ENCODE measurements around the gene RXFP4. TPM values are rescaled to one million over a fixed set of nuclear protein-coding genes. Genes with fewer than 3 reads are reported as not detected.

Gene RXFP4
- total and polyA plus RNA-seq, 9 of the 15 experiments (the other 6 are each of a cell fraction or from before 2014, with no cell fraction given): 0.64 TPM; not detected in 8

DNA sequence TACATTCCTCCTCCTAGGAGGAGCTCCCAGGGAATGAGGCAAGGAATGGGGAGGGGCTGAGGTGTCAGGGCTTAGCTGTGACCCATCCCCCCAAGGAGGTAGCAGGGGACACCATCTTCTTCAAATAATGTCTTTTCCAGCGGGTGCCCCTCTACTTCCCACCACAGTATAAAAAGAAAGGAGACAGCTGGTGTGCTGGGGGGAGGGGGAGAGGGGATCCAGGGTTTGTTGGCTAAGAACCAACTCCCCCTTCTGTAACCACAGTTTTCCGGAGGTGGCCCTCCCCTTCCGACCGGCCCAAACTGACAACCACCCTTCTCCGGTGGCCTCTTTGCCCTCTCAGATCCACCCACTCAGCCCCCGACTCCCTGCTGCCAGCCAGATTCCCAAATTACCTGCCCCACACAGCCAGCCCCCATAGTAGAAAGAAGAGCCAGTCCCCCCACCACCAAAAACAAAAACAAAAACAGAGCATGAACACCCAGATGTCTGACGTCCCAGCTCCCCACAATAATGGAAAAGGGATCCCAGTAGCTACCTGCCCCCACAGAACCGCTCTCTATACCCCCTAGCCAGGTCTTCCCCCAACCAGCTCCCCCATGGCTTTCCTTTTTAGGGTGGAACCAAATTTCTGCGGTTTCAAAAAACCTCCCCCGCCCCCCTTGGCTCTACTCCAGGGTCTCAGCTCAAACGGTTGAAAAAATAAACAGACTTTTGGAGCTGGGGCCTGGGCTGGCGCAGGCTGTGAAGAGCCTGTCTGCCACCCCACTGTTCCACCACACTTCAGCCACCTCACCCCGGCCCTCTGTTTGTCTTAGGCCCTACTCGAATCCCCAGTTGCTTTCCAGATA lies 34.8 kb downstream of the RXFP4 start (continued):
- TF ChIP-seq JUNB (CRISPR knock-in tag; conservative IDR thresholded peaks at IDR 0.05) (no peak), NR0B1 (IDR thresholded peaks at IDR 0.05; ENCODE audit: partially characterized antibody) (no peak), ZNF143 (CRISPR knock-in tag; IDR thresholded peaks at IDR 0.05) (0 out of 2 replicates have a peak, but pooled peaks have one; percentile 2), POLR2A (conservative IDR thresholded peaks at IDR 0.05) (peak; percentile 44; the same call in 1 of the 2 replicates), PRMT5 (CRISPR knock-in tag; IDR thresholded peaks at IDR 0.05) (no peak), PKNOX1 (IDR thresholded peaks at IDR 0.05) (0 out of 2 replicates have a peak, but pooled peaks have one; percentile 26), RCOR1 (IDR thresholded peaks at IDR 0.05; ENCODE audit: borderline replicate concordance in 1 of 2, low read depth in 2 of 2, low read length in 2 of 2) (no peak), ARID1B (IDR thresholded peaks at IDR 0.05) (peak; percentile 56), HDAC1 (IDR thresholded peaks at IDR 0.05) (peak in 1 of 2 experiments; percentile 49; a peak in 1 of 4 replicates), C11orf30 (IDR thresholded peaks at IDR 0.05; ENCODE audit: low read depth) (no peak), SPI1 (IDR thresholded peaks at IDR 0.05; ENCODE audit: borderline replicate concordance, low read depth, low read length) (no peak), YY1 (IDR thresholded peaks at IDR 0.05; ENCODE audit: borderline replicate concordance in 1 of 3, control insufficient read depth in 1 of 3, extremely low read depth in 1 of 3, insufficient read depth in 3 of 3, insufficient read length in 1 of 3, insufficient replicate concordance in 2 of 3, low read depth in 1 of 3, low read length in 2 of 3) (no peak), FOXA1 (IDR thresholded peaks at IDR 0.05; ENCODE audit: borderline replicate concordance) (no peak), ZNF668 (CRISPR knock-in tag; IDR thresholded peaks at IDR 0.05) (no peak), ZNF444 (CRISPR knock-in tag; IDR thresholded peaks at IDR 0.05) (peak; percentile 96), CGGBP1 (CRISPR knock-in tag; IDR thresholded peaks at IDR 0.05) (no peak), GATA2 (CRISPR knock-in tag; IDR thresholded peaks at IDR 0.05) (no peak), BHLHE40 (IDR thresholded peaks at IDR 0.05; ENCODE audit: low read length) (no peak), MCM2 (IDR thresholded peaks at IDR 0.05; ENCODE audit: low read depth) (no peak), RFX1 (IDR thresholded peaks at IDR 0.05) (no peak)
- TF ChIP-seq, protein P1, sequence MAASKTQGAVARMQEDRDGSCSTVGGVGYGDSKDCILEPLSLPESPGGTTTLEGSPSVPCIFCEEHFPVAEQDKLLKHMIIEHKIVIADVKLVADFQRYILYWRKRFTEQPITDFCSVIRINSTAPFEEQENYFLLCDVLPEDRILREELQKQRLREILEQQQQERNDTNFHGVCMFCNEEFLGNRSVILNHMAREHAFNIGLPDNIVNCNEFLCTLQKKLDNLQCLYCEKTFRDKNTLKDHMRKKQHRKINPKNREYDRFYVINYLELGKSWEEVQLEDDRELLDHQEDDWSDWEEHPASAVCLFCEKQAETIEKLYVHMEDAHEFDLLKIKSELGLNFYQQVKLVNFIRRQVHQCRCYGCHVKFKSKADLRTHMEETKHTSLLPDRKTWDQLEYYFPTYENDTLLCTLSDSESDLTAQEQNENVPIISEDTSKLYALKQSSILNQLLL (CRISPR knock-in tag; IDR thresholded peaks at IDR 0.05; ENCODE audit: borderline replicate concordance): no peak
- TF ChIP-seq, protein P2, sequence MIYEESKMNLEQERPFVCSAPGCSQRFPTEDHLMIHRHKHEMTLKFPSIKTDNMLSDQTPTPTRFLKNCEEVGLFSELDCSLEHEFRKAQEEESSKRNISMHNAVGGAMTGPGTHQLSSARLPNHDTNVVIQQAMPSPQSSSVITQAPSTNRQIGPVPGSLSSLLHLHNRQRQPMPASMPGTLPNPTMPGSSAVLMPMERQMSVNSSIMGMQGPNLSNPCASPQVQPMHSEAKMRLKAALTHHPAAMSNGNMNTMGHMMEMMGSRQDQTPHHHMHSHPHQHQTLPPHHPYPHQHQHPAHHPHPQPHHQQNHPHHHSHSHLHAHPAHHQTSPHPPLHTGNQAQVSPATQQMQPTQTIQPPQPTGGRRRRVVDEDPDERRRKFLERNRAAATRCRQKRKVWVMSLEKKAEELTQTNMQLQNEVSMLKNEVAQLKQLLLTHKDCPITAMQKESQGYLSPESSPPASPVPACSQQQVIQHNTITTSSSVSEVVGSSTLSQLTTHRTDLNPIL (CRISPR knock-in tag; IDR thresholded peaks at IDR 0.05): no peak
